ENCODE measurements around the gene KRT36.

DNA sequence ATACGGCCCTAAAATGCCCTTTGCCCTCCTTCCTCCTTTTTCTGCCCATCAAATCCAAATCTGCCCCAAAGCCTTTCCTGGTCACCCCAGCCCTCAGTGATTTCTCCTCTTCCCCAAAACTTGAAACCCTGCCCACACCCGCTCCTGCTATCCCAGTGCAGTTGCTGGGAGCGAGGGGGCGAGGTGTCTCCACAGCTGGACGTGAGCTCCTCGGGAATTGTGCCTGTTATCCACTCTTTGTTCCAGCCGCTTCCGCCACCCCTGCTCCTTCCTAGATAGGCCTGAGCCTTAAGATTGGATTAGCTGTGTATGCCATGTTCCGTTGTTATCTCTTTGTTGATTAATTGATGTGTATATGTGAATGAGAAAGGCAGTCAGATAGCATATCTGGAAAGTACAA lies 6.2 kb downstream of the KRT36 start:
- TF ChIP-seq, protein P1, sequence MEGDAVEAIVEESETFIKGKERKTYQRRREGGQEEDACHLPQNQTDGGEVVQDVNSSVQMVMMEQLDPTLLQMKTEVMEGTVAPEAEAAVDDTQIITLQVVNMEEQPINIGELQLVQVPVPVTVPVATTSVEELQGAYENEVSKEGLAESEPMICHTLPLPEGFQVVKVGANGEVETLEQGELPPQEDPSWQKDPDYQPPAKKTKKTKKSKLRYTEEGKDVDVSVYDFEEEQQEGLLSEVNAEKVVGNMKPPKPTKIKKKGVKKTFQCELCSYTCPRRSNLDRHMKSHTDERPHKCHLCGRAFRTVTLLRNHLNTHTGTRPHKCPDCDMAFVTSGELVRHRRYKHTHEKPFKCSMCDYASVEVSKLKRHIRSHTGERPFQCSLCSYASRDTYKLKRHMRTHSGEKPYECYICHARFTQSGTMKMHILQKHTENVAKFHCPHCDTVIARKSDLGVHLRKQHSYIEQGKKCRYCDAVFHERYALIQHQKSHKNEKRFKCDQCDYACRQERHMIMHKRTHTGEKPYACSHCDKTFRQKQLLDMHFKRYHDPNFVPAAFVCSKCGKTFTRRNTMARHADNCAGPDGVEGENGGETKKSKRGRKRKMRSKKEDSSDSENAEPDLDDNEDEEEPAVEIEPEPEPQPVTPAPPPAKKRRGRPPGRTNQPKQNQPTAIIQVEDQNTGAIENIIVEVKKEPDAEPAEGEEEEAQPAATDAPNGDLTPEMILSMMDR (IDR thresholded peaks at IDR 0.05; ENCODE audit: low read depth, low read length, poor library complexity, severe bottlenecking) = no peak
- no peak for TF ChIP-seq EZH2phosphoT487 (IDR thresholded peaks at IDR 0.05; ENCODE audit: borderline replicate concordance, low read length)
